GM06990 (cell line): ENCODE data around the gene HS6ST2.

ENCODE experiments used
- DNase-seq: peaks from one replicate; pipeline ENCODE4 v3.0.0-alpha.2; 2011; ENCODE audit not compliant: insufficient read length; ENCODE audit errors: extremely low read depth
- H3K27me3 ChIP-seq: replicated peaks from 2 replicates; pipeline ENCODE4 v1.6.0; 2011; ENCODE audit warnings: low read length; ENCODE audit not compliant: control insufficient read depth, insufficient read depth
- H3K36me3 ChIP-seq: 2 replicates; pipeline ENCODE4 v1.5.1; 2011; ENCODE audit warnings: low read length; ENCODE audit not compliant: control insufficient read depth, insufficient read depth
- H3K4me3 ChIP-seq: replicated peaks from 2 replicates; pipeline ENCODE4 v1.5.1; 2011; ENCODE audit warnings: low read depth, mild to moderate bottlenecking, control low read depth, low read length
- TF ChIP-seq, protein P1 (sequence below): IDR thresholded peaks from 2 replicates; pipeline ENCODE4 v1.5.1; 2011; ENCODE audit warnings: low read length, control low read depth, mild to moderate bottlenecking, inconsistent platforms; ENCODE audit not compliant: insufficient read depth, poor library complexity, severe bottlenecking

Gene HS6ST2

DNA sequence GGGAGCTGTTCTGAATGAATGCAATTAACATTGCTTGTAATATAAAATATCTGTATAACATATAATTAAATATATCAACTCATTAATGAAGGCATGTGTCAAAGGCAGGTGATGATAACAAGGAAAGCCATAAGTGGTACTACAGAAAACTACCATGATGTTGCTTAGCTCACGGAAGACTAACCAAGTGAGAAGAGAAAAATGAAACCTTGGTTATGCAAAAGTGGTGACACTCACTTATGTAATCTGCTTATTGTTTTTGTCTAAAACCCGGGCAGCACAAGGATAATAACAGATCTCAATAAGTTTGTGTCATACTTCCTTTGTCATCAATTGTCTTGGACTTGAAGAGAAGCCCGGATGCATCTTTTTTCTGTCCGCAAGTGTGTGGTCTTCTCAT is 156.4 kb downstream of the HS6ST2 start:
- TF ChIP-seq, protein P1, sequence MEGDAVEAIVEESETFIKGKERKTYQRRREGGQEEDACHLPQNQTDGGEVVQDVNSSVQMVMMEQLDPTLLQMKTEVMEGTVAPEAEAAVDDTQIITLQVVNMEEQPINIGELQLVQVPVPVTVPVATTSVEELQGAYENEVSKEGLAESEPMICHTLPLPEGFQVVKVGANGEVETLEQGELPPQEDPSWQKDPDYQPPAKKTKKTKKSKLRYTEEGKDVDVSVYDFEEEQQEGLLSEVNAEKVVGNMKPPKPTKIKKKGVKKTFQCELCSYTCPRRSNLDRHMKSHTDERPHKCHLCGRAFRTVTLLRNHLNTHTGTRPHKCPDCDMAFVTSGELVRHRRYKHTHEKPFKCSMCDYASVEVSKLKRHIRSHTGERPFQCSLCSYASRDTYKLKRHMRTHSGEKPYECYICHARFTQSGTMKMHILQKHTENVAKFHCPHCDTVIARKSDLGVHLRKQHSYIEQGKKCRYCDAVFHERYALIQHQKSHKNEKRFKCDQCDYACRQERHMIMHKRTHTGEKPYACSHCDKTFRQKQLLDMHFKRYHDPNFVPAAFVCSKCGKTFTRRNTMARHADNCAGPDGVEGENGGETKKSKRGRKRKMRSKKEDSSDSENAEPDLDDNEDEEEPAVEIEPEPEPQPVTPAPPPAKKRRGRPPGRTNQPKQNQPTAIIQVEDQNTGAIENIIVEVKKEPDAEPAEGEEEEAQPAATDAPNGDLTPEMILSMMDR: no peak
- Histone ChIP-seq H3K36me3 (no peaks in the 10 kb centered on the region), H3K4me3 (no peak overlapping the region), H3K27me3 (no peaks in the 10 kb centered on the region; the same call in 1 of the 2 replicates)
- DNase-seq: no peak

DNA sequence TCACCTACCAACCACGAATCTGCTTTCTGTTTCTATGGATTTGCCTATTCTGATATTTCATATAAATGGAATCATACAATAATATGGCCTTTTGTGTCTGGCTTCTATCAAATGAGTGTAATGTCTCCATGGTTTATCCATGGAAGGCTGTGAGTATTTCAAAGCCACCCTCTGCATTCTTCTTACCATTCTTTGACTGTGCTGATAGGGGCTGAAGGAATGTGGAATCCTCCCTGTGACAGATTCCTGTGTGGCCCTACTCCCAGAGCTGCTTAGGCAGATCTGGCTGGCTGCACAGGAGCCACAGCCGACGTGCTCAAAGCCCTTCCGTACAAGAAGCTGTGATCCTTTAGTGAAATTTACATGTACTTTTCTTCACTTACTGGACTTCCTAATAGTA is 163.2 kb downstream of the HS6ST2 start:
- no peak overlapping the region for H3K4me3 ChIP-seq
- H3K27me3 ChIP-seq: no peaks in the 10 kb centered on the region; the same call in 1 of the 2 replicates
- TF ChIP-seq, protein P1: no peak
- no peaks in the 10 kb centered on the region for H3K36me3 ChIP-seq
- DNase-seq: no peak

DNA sequence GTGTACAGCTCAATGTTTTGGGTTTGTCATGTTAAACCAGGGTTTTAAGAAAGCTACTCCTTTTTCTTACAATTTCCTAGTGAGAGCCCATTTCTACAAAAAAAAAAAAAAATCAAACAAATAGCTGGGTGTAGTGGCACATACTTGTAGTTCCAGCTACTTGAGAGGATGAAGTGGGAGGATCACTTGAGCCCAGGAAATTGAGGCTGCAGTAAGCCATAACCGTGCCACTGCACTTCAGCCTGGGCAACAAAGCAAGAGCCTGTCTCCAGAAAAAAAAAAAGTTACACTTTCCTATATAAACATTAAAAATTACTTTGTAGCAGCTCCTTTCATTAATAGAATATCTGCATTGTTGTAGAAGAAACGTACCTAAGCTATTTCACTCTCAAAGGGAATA is 166.7 kb downstream of the HS6ST2 start:
- TF ChIP-seq, protein P1: no peak
- Histone ChIP-seq H3K36me3 (no peaks in the 10 kb centered on the region), H3K27me3 (no peaks in the 10 kb centered on the region; the same call in 1 of the 2 replicates), H3K4me3 (no peak overlapping the region)
- DNase-seq: no peak

DNA sequence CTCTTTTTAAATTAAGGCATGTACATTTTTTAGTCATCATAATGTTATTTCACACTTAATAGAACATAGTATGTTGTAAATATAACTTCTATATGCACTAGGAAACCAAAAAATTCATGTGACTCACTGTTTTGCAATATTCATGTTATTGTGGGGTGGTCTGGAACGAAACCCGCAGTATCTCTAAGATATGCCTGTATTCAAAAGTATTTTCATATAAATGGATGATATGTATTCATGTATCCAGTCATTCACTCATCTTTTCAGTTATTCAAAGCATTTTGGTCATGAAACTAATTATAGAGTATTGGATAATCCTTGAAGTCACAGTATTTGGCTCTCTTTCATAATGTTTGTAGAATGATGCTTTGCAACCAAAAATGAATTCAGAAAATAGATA is 168.1 kb downstream of the HS6ST2 start:
- no peak for DNase-seq
- H3K27me3 ChIP-seq: no peaks in the 10 kb centered on the region; the same call in 1 of the 2 replicates
- TF ChIP-seq, protein P1: no peak
- H3K4me3 ChIP-seq: no peak overlapping the region
- H3K36me3 ChIP-seq: no peaks in the 10 kb centered on the region

DNA sequence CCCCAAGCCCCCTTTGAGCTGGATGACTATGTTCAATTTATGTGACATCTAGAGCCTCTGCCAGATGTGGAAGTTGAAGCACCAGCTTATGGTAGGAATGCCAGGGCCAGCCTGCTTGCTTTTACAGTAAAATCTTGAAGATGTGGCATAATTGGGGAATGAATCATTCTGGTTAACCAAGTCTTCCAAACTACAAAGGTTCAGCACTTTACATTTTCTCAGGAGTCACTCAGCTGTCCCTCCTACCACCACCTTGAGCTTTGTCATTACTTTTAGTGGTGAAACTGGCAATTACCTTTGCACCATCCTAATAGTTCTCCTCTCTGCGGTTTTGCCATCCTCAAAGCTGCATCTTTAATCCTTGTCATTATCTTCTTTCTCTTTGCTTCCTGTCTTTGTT is 172.2 kb downstream of the HS6ST2 start:
- H3K27me3 ChIP-seq: no peaks in the 10 kb centered on the region
- TF ChIP-seq, protein P1: no peak
- no peaks in the 10 kb centered on the region for H3K36me3 ChIP-seq
- no peak for DNase-seq
- no peak overlapping the region for H3K4me3 ChIP-seq

DNA sequence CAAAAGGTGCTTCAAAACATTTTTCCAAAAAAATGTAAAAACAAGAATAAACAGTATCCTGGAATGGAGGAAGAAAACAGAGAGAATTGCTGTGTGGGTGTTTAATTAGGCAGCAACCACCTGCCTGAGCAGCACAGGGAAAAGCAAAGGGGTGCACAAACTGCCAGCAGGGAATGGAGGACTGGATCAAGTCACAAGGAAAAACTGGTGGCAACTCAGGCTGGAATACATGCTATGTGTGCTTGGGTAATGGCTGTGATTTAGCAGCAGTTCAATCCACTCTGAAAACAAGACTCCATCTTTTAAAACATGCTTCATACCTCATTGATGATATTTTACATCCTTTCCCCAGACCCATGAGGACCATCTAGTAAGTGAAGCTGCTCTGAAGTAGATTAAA is 179.5 kb downstream of the HS6ST2 start:
- Histone ChIP-seq H3K4me3 (no peak overlapping the region), H3K36me3 (no peaks in the 10 kb centered on the region), H3K27me3 (no peaks in the 10 kb centered on the region; the same call in none of the 2 replicates)
- TF ChIP-seq, protein P1: no peak
- DNase-seq: no peak
